ENCODE results near the gene OR12D3. TPM values are rescaled to one million over a fixed set of nuclear protein-coding genes. Genes with fewer than 3 reads are reported as not detected.

Gene OR12D3, protein sequence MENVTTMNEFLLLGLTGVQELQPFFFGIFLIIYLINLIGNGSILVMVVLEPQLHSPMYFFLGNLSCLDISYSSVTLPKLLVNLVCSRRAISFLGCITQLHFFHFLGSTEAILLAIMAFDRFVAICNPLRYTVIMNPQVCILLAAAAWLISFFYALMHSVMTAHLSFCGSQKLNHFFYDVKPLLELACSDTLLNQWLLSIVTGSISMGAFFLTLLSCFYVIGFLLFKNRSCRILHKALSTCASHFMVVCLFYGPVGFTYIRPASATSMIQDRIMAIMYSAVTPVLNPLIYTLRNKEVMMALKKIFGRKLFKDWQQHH
- not detected for total RNA-seq

GRCh38 chr6:29375191-29375590 is at the start of gene OR12D3:
Gene OR12D3, minus strand, starts transcription at chr6:29375291. Its CDS starts 4 bp downstream, at chr6:29375287.

GRCh38 chr6:29414588-29414987 is 39.5 kb upstream of the OR12D3 start, which contains the start of gene OR12D1:
Gene OR12D1, plus strand, starts transcription at chr6:29414928.

DNA sequence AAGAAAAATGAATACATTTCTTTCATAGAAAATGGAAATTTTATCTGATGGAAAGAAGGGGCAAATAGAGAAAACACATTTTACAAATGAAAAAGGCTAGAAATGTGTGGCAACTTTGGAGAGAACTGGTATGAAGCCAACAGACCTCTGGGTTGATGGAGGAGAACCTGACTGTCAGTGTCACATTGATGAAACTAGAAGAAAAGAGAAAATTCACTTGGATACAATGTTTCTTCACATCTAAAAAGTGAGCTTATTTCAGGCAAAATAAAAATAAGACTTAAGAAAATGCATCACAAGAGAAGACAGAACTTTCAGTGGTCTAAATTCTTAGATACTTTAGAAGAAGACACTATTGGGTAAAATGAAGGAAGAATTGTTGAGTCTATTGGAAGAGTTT is 20.2 kb upstream of the OR12D3 start, which contains the start of gene OR12D2:
Gene OR12D2 (plus strand): TSS at position 301 of the 400 bp plus-strand sequence. CDS start 1,069 bp downstream, outside the sequence.

DNA sequence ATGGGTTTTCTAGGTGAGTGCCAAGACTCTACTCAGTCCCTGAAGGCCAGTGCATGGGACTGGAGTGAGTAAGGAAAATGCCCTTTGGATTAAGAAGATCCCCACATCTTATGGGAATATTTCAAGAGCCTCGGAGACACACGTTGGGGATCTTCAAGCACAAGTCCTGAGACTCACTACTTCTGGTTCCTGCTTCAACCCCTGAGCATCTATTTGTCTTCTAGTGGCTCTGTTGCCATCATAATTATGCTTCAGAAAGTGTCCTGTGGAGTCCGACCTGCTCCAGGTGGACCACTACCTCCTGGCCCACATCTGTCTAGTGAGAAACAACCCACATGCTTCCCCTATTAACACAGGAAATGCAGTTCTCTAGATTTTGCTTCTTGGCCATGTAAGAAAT is 6.3 kb downstream of the OR12D3 start, which contains the start of gene OR5V1:
Gene OR5V1 (minus strand): TSS at position 101 of the 400 bp plus-strand sequence. CDS start 12,670 bp downstream, outside the sequence.

Other genes with a start within 250 kb of the OR12D3 start
- gene OR2J2, start 204.4 kb downstream of the OR12D3 start, total RNA-seq: 0.12 TPM
- gene OR14J1, start 73.6 kb downstream of the OR12D3 start, total RNA-seq: not detected
- not detected for gene OR5V1, start 6.4 kb downstream of the OR12D3 start, total RNA-seq
- gene OR12D2, start 20.3 kb upstream of the OR12D3 start, total RNA-seq: not detected
- not detected for gene OR12D1, start 39.6 kb upstream of the OR12D3 start, total RNA-seq
- not detected for gene OR10C1, start 64.0 kb upstream of the OR12D3 start, total RNA-seq
- not detected for gene OR11A1, start 81.8 kb upstream of the OR12D3 start, total RNA-seq
- gene OR2H1, start 81.9 kb upstream of the OR12D3 start, total RNA-seq: not detected
- not detected for gene MAS1L, start 112.7 kb upstream of the OR12D3 start, total RNA-seq
- 1.1 TPM for gene UBD, start 184.4 kb upstream of the OR12D3 start, total RNA-seq
- gene OR2H2, start 209.8 kb upstream of the OR12D3 start, total RNA-seq: not detected